Mesodermal cell (in vitro differentiated cells): ENCODE results near the gene SNX15.
A peak's percentile ranks its signal among the peaks of the same experiment; 100 is the strongest.
"Not testable (repeated sequence)": the region's sequence is repeated elsewhere in the genome, so short reads cannot be mapped to it uniquely, and the experiment has no call there.

Experiments
- H3K27ac ChIP-seq: 2 replicates; pipeline ENCODE4 v1.7.0; 2013; ENCODE audit warnings: mild to moderate bottlenecking, low read depth, low read length, moderate library complexity; ENCODE audit not compliant: severe bottlenecking
- H3K36me3 ChIP-seq: 2 replicates; pipeline ENCODE4 v1.7.1; 2013; ENCODE audit warnings: mild to moderate bottlenecking, low read length, moderate library complexity; ENCODE audit not compliant: control insufficient read depth, insufficient read depth
- H3K4me1 ChIP-seq: one replicate; pipeline ENCODE4 v1.7.1; 2013; ENCODE audit warnings: mild to moderate bottlenecking, low read length; ENCODE audit not compliant: insufficient read depth, control insufficient read depth, poor library complexity, severe bottlenecking
- H3K4me3 ChIP-seq: 2 replicates; pipeline ENCODE4 v1.7.0; 2013; ENCODE audit warnings: low read length, control low read depth, mild to moderate bottlenecking; ENCODE audit not compliant: insufficient read depth, poor library complexity, severe bottlenecking; ENCODE audit errors: extremely low read depth
- H3K9me3 ChIP-seq: 2 replicates; pipeline ENCODE4 v1.7.1; 2013; ENCODE audit warnings: mild to moderate bottlenecking, low read length, moderate library complexity; ENCODE audit not compliant: control insufficient read depth
- WGBS, 2 experiments: methylation state at CpG; one replicate each; pipeline ENCODE4 v1.1.5; 2013; ENCODE audit warnings: missing lambda C conversion rate in 2 of 2; ENCODE audit not compliant: insufficient coverage in 2 of 2; 5-methylcytosine and 5-hydroxymethylcytosine counted together

SNX15 gene

DNA sequence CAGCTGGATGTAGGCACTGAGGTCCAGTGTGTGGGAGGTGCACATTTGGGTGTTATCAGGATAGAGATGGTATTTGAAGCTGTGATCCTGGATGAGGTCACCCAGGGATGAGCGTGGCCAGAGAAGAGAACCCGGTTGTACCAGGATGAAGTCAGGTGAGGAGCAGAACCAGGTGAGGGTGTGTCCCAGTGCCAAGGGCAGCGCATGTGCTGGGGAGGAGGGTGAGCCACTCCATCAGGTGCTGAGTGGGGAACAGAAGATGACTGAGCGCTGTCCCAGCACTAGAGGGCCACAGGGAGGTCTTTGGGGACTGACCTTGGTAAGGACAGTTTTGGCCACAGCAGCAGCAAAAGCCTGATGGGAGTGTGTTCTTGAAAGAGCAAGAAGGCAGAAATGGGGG, 10.5 kb upstream of the SNX15 start:
- WGBS, 2 experiments, result 98 to 100% methylated on average over 4 of the region's 4 CpGs
- H3K4me1 ChIP-seq, result no peaks in the 10 kb centered on the region
- H3K27ac ChIP-seq, result no peak overlapping the region
- no peak overlapping the region for H3K4me3 ChIP-seq
- H3K9me3 ChIP-seq, result no peaks in the 10 kb centered on the region
- peaks cover 33% of the 10 kb centered on the region for H3K36me3 ChIP-seq

- Histone ChIP-seq H3K4me1 (no peaks in the 10 kb centered on the region), H3K4me3 (no peak overlapping the region), H3K27ac (no peak overlapping the region), H3K9me3 (no peaks in the 10 kb centered on the region), H3K36me3 (peaks cover 37% of the 10 kb centered on the region)
- WGBS, 2 experiments, result 97 to 98% methylated on average over 6 of the region's 6 CpGs
Measured at GRCh38 chr11:65017937-65018336, 9.3 kb upstream of the SNX15 start.

- no peaks in the 10 kb centered on the region for H3K9me3 ChIP-seq
- H3K4me1 ChIP-seq, result no peaks in the 10 kb centered on the region
- no peak overlapping the region for H3K4me3 ChIP-seq
- peaks cover 37% of the 10 kb centered on the region for H3K36me3 ChIP-seq
- 92 to 94% methylated on average over 3 to 4 of the region's 7 CpGs for WGBS, 2 experiments
- no peak overlapping the region for H3K27ac ChIP-seq
Measured at GRCh38 chr11:65019824-65020223, 7.4 kb upstream of the SNX15 start.

DNA sequence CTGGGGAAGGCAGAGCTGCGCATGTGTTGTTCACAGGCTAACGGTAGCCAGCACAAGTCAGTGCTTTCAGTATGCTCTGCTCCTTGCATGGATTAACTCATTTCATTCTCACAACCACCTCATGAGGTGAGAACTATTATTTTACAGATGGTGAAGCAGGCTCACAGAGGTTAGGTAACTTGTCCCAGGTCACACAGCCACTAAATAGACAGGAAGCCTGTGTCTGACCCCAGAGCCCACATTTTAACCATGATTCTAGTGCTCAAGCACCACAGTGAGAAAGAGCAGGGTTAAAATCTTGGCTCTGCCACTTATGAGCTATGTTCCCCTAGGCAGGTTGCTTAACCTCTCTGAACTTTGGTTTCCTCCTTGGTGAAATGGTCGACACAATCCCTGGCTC, 6.2 kb upstream of the SNX15 start:
- H3K4me1 ChIP-seq, result no peaks in the 10 kb centered on the region
- H3K36me3 ChIP-seq, result peaks cover 37% of the 10 kb centered on the region
- WGBS, 2 experiments, result 100% methylated on average over 1 to 2 of the region's 3 CpGs
- H3K9me3 ChIP-seq, result no peaks in the 10 kb centered on the region
- H3K4me3 ChIP-seq, result no peak overlapping the region
- H3K27ac ChIP-seq, result no peak overlapping the region

- H3K4me1 ChIP-seq, result no peaks in the 10 kb centered on the region
- H3K9me3 ChIP-seq, result no peaks in the 10 kb centered on the region
- H3K36me3 ChIP-seq, result peaks cover 34% of the 10 kb centered on the region
- no peak overlapping the region for H3K27ac ChIP-seq
- no peak overlapping the region for H3K4me3 ChIP-seq
- 96 to 98% methylated on average over 7 to 9 of the region's 11 CpGs for WGBS, 2 experiments
Measured at GRCh38 chr11:65021509-65021908, 5.7 kb upstream of the SNX15 start.

- peaks cover 18% of the 10 kb centered on the region for H3K36me3 ChIP-seq
- not testable (repeated sequence) for H3K4me3 ChIP-seq, H3K4me1 ChIP-seq, H3K9me3 ChIP-seq, H3K27ac ChIP-seq
- 94 to 97% methylated on average over 5 to 8 of the region's 8 CpGs for WGBS, 2 experiments
Measured at GRCh38 chr11:65023502-65023901, 3.7 kb upstream of the SNX15 start.

- Histone ChIP-seq H3K27ac (peak overlapping the region; percentile 82), H3K4me3 (peak overlapping the region; percentile 65)
Measured at GRCh38 chr11:65026810-65027209, 429 bp upstream of the SNX15 start.

DNA sequence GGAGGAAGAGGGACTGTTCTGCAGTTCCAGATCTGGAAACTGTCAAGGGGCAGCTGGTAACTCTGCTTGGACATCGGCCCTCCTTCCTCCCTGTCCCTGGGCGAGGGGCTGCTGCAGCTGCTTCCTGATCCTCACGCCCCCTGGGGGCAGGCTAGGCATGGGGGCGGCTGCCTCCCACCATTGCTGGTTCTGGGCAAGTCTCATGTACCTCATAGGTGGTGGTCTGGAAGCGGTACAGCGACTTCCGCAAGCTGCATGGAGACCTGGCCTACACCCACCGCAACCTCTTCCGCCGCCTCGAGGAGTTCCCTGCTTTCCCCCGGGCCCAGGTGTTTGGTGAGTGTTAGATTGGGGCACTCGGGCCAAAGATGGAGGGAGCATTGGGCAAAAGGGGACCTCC, 5.0 kb downstream of the SNX15 start:
- Histone ChIP-seq H3K9me3 (no peaks in the 10 kb centered on the region), H3K4me1 (no peaks in the 10 kb centered on the region), H3K27ac (no peak overlapping the region), H3K4me3 (no peak overlapping the region), H3K36me3 (peaks cover 33% of the 10 kb centered on the region)
- WGBS, 2 experiments, result 85% methylated on average over 12 to 13 of the region's 13 CpGs

More at GRCh38 chr11:65026810-65027209, 429 bp upstream of the SNX15 start:
- peaks cover 4% of the 10 kb centered on the region for H3K4me1 ChIP-seq
- peaks cover 5% of the 10 kb centered on the region for H3K36me3 ChIP-seq
- 71 to 83% methylated on average over 5 to 9 of the region's 10 CpGs for WGBS, 2 experiments
- H3K9me3 ChIP-seq, result no peaks in the 10 kb centered on the region

DNA sequence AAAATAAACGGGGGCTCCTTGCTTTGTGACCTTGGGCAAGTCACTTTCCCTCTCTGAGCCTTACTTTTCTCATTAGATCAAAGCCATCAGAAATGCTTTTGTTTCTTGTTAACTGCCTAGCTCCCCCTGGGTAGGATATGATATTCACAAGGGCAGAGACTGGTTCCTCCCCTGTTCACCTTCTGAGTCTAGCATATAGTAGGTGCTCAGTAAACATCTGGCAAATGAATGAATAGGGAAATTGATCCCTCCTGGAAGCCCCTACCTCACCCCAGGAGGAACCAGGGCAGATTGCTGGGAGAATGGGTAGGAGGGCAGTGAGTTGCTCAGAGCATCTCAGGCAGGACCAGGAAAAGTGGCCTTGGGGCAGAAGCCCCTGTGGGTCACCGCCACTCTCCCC, 7.2 kb downstream of the SNX15 start:
- Histone ChIP-seq H3K4me1 (no peaks in the 10 kb centered on the region), H3K4me3 (no peak overlapping the region), H3K27ac (no peak overlapping the region), H3K9me3 (no peaks in the 10 kb centered on the region), H3K36me3 (peaks cover 43% of the 10 kb centered on the region)
- 100% methylated on average over 1 to 2 of the region's 2 CpGs for WGBS, 2 experiments

DNA sequence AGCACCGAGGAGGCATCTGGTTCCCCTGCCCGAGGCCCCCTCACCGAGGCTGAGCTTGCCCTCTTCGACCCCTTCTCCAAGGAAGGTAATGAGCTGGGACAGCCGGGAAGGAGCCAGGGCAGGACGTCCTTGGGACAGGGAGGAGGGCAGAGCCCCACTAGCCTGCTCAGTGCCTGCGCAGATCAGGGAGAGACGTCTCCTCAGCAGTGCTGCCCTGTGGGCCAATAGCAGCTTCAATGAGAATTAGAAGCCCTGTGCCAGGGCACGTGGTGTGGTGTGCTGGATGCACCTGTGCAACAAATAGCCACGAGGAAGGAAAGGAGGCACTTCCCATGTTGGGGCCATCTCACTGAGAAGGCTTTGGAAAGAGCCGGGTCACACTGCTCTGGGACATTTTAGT, 8.3 kb downstream of the SNX15 start:
- 85 to 91% methylated on average over 11 of the region's 11 CpGs for WGBS, 2 experiments

DNA sequence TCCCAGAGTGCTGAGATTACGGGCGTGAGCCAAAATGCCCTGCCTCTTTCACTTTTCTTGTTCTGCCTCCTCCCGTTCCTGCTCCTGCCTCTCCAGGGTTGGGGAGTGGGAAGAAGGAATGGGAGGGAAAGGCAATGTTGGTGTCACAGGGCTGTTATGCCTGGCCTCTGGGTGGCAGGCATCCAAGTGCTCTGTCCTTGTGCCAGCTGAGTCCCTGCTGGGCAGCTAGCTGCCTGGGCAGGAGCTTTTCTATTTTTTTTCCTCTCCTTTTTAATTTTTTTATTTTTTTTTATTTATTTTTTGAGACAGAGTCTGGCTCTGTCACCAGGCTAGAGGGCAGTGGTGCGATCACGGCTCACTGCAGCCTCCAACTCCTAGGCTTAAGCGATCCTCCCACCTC, 9.7 kb downstream of the SNX15 start:
- no peak overlapping the region for H3K4me3 ChIP-seq
- H3K9me3 ChIP-seq, result no peaks in the 10 kb centered on the region
- H3K36me3 ChIP-seq, result peaks cover 43% of the 10 kb centered on the region
- H3K27ac ChIP-seq, result no peak overlapping the region
- no peaks in the 10 kb centered on the region for H3K4me1 ChIP-seq
- 100% methylated on average over 3 of the region's 6 CpGs for WGBS, 2 experiments

More for the DNA sequence above, 8.3 kb downstream of the SNX15 start:
- no peaks in the 10 kb centered on the region for H3K9me3 ChIP-seq
- peaks cover 45% of the 10 kb centered on the region for H3K36me3 ChIP-seq
- no peak overlapping the region for H3K27ac ChIP-seq
- no peak overlapping the region for H3K4me3 ChIP-seq
- no peaks in the 10 kb centered on the region for H3K4me1 ChIP-seq
